Natural killer cell (primary cell): ENCODE data around the gene POFUT2. TPM values are rescaled to one million over a fixed set of nuclear protein-coding genes. Genes with fewer than 3 reads are reported as not detected.

ENCODE experiments used
- ATAC-seq, 3 donors: fragments of 150-1000 bp in 2 of 3; fragments of 200-7000 bp in 1 of 3; cut with Tn5 transposase; 1 replicate in 1 of 3; 2 replicates in 2 of 3; pipeline ENCODE4 v1.10.0; 2021; ENCODE audit warnings: mild to moderate bottlenecking in 2 of 3, moderate library complexity in 2 of 3
- DNase-seq, 2 donors: peaks; one replicate each; pipeline versions ENCODE4 v3.0.0 to v3.0.0-alpha.2; 2013 to 2021; ENCODE audit warnings: mixed read lengths in 1 of 2
- H3K27ac ChIP-seq: one replicate; pipeline ENCODE4 v1.5.1; 2013; ENCODE audit warnings: mild to moderate bottlenecking, low read length
- H3K27me3 ChIP-seq: one replicate; pipeline ENCODE4 v1.6.1; 2013; ENCODE audit warnings: low read length; ENCODE audit not compliant: control insufficient read depth, insufficient read depth
- H3K36me3 ChIP-seq: one replicate; pipeline ENCODE4 v1.6.1; 2013; ENCODE audit warnings: low read length; ENCODE audit not compliant: control insufficient read depth, insufficient read depth
- H3K4me1 ChIP-seq: one replicate; pipeline ENCODE4 v1.6.1; 2013; ENCODE audit warnings: low read length; ENCODE audit not compliant: control insufficient read depth, insufficient read depth
- H3K4me3 ChIP-seq: one replicate; pipeline ENCODE4 v1.5.1; 2013; ENCODE audit warnings: low read length
- H3K9me3 ChIP-seq: one replicate; pipeline ENCODE4 v1.6.1; 2013; ENCODE audit warnings: low read length; ENCODE audit not compliant: control insufficient read depth, insufficient read depth
- H3K27ac Mint-ChIP-seq, 2 donors: one replicate each; pipeline ENCODE4 v1.8.0; 2022; ENCODE audit warnings: mild to moderate bottlenecking in 2 of 2, mixed read lengths in 2 of 2, moderate library complexity in 1 of 2
- H3K27me3 Mint-ChIP-seq, 2 donors: one replicate each; pipeline ENCODE4 v1.8.0; 2022; ENCODE audit warnings: low read depth in 2 of 2, mixed read lengths in 2 of 2
- H3K36me3 Mint-ChIP-seq: one replicate; pipeline ENCODE4 v1.8.0; 2022; ENCODE audit warnings: mixed read lengths
- H3K4me1 Mint-ChIP-seq, 2 donors: one replicate each; pipeline ENCODE4 v1.8.0; 2022; ENCODE audit warnings: mixed read lengths in 2 of 2
- H3K4me3 Mint-ChIP-seq: one replicate; pipeline ENCODE4 v1.8.0; 2022; ENCODE audit warnings: mild to moderate bottlenecking, moderate library complexity, mixed read lengths
- H3K9me3 Mint-ChIP-seq, 2 donors: one replicate each; pipeline ENCODE4 v1.8.0; 2022; ENCODE audit warnings: mixed read lengths in 2 of 2
- CTCF ChIP-seq: fragments of 200-600 bp; IDR thresholded peaks from one replicate; pipeline ENCODE4 v1.8.0; 2022; ENCODE audit warnings: antibody characterized with exemption
- WGBS: methylation state at CpG from one replicate; pipeline ENCODE4 v1.1.7; 2013; ENCODE audit warnings: missing lambda C conversion rate; ENCODE audit not compliant: insufficient coverage; 5-methylcytosine and 5-hydroxymethylcytosine counted together
- intact Hi-C: fragments of 100-400 bp; cut with micrococcal nuclease; formaldehyde crosslinking; loops from one replicate; pipeline ENCODE4 v1.14.2; 2022
- total RNA-seq, 4 donors: library from RNA; stranded (reverse); fragments of 120-200 nt in 1 of 4; gene quantifications; one replicate each; pipeline versions ENCODE4 v1.2.3 to v1.2.4, GENCODE V29; 2013 to 2022

The POFUT2 gene
- total RNA-seq, 3 donors from 2014 or later (not counting 1 experiment from before 2014, with no cell fraction given), result 41.4 to 46.0 (median 43.3) TPM

- H3K4me1 Mint-ChIP-seq, result peaks cover 5 to 24% of the 10 kb centered on the region in 2 donors
- peaks cover 25 to 40% of the 10 kb centered on the region in 2 donors for H3K27me3 Mint-ChIP-seq
- Histone ChIP-seq H3K4me1 (peaks cover 27% of the 10 kb centered on the region), H3K9me3 (no peaks in the 10 kb centered on the region), H3K4me3 (no peak overlapping the region), H3K27me3 (peaks cover 6% of the 10 kb centered on the region), H3K36me3 (no peaks in the 10 kb centered on the region), H3K27ac (no peak overlapping the region)
- H3K4me3 Mint-ChIP-seq, result no peak overlapping the region
- ATAC-seq, result no peak
- 97% methylated on average over 13 of the region's 13 CpGs for WGBS
- H3K36me3 Mint-ChIP-seq, result no peaks in the 10 kb centered on the region
- no peak for DNase-seq
- no peak overlapping the region for H3K27ac Mint-ChIP-seq
- no peak for TF ChIP-seq CTCF
- no peaks in the 10 kb centered on the region for H3K9me3 Mint-ChIP-seq
- intact Hi-C loops, result no loop called here
These were observed 35.2 kb downstream of the POFUT2 start for GRCh38 chr21:45252448-45252925.

- Histone ChIP-seq H3K27me3 (peaks cover 3% of the 10 kb centered on the region), H3K4me1 (peaks cover 21% of the 10 kb centered on the region), H3K4me3 (no peak overlapping the region), H3K36me3 (no peaks in the 10 kb centered on the region), H3K9me3 (no peaks in the 10 kb centered on the region), H3K27ac (no peak overlapping the region)
- DNase-seq, result no peak
- no peaks in the 10 kb centered on the region for H3K36me3 Mint-ChIP-seq
- intact Hi-C loops, result no loop called here
- no peaks in the 10 kb centered on the region for H3K9me3 Mint-ChIP-seq
- H3K4me1 Mint-ChIP-seq, result peaks cover 5 to 17% of the 10 kb centered on the region in 2 donors
- TF ChIP-seq CTCF, result no peak
- H3K27ac Mint-ChIP-seq, result no peak overlapping the region
- WGBS, result 95% methylated on average over 28 of the region's 28 CpGs
- no peak overlapping the region for H3K4me3 Mint-ChIP-seq
- peaks cover 28 to 39% of the 10 kb centered on the region in 2 donors for H3K27me3 Mint-ChIP-seq
- ATAC-seq, result no peak
These were observed 35.9 kb downstream of the POFUT2 start for GRCh38 chr21:45251635-45252447.

GRCh38 chr21:45250914-45251634, 36.6 kb downstream of the POFUT2 start:
- 91% methylated on average over 14 of the region's 14 CpGs for WGBS
- DNase-seq (no peak), ATAC-seq (no peak)
- H3K27ac ChIP-seq, result no peak overlapping the region
- Mint-ChIP-seq H3K4me1 (peaks cover 3 to 10% of the 10 kb centered on the region in 2 donors), H3K27me3 (peaks cover 28 to 36% of the 10 kb centered on the region in 2 donors), H3K36me3 (no peaks in the 10 kb centered on the region), H3K27ac (no peak overlapping the region), H3K9me3 (no peaks in the 10 kb centered on the region), H3K4me3 (no peak overlapping the region)
- H3K36me3 ChIP-seq, result no peaks in the 10 kb centered on the region
- intact Hi-C loops, result no loop called here
- TF ChIP-seq CTCF, result no peak
- no peak overlapping the region for H3K4me3 ChIP-seq
- peaks cover 13% of the 10 kb centered on the region for H3K4me1 ChIP-seq
- peaks cover 3% of the 10 kb centered on the region for H3K27me3 ChIP-seq
- H3K9me3 ChIP-seq, result no peaks in the 10 kb centered on the region
